ENCODE measurements around the gene ADCY7.
"Not testable (repeated sequence)": the region's sequence is repeated elsewhere in the genome, so short reads cannot be mapped to it uniquely, and the experiment has no call there.

The ADCY7 gene

GRCh38 chr16:50266337-50267091 lies at the start of gene ADCY7:
Gene ADCY7 (plus strand): TSS chr16:50266551. CDS start chr16:50288180, 21,629 bp downstream.
- peak; percentile 81 for DNase-seq

GRCh38 chr16:50219402-50219975 lies 46.9 kb upstream of the ADCY7 start:
- no peak for DNase-seq

DNA sequence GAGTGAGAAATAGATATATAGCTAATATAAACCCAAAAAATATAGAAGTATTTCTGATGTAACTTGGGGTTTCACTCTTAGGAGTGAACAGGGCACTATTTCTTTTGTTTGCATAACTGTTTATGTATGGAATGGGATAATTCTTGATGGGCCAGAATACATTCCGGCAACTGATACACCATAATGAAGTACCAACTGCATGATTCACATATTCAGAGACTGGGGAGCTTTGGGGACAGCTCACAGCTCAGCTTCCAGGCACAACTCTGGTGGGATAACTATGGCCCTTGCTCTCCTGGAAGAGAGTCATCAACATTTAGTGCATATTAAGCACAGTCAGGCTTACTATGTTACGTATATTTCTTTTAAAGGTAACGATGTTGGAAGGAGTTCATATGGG lies 42.1 kb upstream of the ADCY7 start:
- DNase-seq: no peak

GRCh38 chr16:50227120-50227519 lies 39.2 kb upstream of the ADCY7 start:
- DNase-seq: no peak

DNA sequence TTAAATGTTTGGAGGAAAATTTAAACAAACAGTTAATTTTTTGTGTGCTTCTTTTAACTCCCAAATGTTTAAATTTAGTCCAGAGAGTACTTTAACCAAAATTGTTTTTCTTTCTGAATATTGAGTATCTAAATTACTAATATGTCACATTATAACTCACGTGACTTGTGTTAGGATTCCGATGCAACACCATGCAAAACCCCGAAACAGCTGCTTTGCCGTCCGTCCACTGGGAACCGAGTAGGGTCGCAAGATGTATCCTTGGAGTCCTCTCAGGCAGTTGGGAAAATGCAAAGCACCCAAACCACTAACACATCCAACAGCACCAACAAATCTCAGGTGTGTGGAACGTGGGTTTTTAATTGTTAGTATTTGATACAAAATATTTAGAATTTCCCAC lies 38.7 kb upstream of the ADCY7 start:
- no peak for DNase-seq

GRCh38 chr16:50228364-50228868 lies 37.9 kb upstream of the ADCY7 start:
- DNase-seq: no peak

GRCh38 chr16:50229149-50229726 lies 37.1 kb upstream of the ADCY7 start:
- no peak for DNase-seq

DNA sequence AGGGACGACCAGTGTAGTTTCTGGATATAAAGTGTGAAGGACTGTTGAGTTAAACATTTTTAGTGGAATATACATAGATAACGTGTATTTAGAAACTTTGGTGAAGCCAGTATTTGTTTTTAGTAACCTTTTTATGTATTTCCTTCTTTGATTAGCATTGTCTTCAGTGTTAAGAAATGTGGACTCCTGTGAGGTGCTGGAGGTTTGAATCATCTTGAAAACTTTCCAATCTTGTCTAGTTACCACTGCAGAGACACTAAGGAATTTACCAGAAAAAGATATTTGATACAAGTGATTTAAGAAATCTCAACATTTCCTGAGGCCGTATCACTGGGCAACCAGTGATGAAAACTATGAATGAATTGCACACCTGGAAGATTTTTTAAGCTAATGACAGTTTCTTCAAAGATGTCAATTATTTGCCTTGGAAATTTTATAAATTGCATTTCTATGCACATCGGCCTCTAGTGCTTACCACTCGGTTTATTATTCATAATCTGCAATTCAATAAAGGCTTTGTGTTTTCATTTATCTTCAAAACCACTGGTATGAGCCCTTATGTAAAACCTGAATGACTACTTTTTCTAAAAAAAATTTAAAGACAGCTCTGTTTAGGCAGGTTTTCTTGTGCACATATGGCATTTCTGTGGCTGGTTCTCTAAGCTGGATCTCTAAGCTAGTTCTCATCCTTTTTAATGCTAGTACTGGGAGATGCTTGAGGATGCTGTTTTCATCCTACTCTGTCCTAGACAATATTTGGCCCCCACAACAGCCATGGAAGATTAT lies 31.4 kb upstream of the ADCY7 start:
- no peak for DNase-seq

GRCh38 chr16:50235581-50235980 lies 30.8 kb upstream of the ADCY7 start:
- DNase-seq: no peak

DNA sequence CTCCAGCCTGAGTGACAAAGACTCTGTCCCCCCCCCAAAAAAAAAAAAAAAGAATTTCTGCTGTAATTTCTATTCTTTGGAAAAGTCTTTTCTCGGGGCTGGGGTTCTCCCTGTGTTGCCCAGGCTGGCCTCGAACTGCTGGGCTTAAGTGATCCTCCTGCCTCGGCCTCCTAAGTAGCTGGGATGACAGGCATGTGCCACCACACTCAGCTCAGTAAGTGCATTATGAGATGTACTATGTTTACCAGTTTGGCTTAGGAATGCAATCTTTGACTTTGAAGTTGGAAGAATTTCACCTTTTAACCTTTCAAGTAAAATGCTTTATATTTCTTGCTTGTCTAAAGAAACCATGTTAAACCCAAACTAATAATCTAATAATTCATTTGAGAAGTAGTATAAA lies 28.0 kb upstream of the ADCY7 start:
- no peak for DNase-seq

DNA sequence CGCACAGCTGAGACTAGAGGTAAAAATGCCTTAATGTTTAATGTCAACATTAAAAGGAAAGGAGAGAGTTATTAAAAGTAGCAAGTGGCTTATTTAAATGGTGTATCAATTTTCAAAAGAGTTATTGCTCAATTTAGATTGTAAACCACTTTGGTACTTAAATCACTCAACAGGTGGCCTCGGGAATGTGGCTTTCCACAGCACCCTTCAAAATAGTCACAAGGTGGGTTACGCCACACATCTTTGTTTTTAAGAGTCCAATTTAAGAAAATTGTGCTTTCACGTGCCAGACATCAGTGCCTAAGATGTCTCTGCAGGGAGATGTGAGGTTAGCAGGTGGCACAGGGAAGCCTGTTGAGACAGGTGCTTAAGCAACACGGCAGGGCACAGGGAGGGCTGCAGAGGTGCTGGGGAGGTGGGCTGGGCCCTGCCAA lies 27.5 kb upstream of the ADCY7 start:
- DNase-seq: no peak

- not testable (repeated sequence) for DNase-seq
These were observed 23.3 kb upstream of the ADCY7 start for GRCh38 chr16:50243024-50243423.

DNA sequence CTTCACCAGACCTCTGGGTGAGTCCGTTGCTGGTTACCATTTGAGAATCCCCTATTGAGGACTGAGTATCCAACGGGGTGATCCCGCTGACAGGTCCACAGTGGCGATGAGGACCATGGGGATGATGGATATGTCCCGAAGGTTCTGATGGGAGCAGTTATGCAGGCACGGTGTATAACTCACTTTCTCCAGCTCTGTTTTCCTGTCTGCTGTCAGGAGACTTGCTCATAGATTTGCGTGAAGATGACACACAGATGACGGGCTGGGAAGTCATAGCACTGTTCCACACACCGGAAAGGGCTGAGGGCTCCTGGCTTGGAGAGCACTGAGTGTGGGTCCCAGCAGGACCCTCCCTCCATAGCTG lies 22.2 kb upstream of the ADCY7 start:
- DNase-seq: no peak

GRCh38 chr16:50244504-50245416 lies 21.6 kb upstream of the ADCY7 start:
- no peak for DNase-seq

GRCh38 chr16:50245417-50246298 lies 20.7 kb upstream of the ADCY7 start:
- no peak for DNase-seq

GRCh38 chr16:50246299-50247122 lies 19.8 kb upstream of the ADCY7 start:
- no peak for DNase-seq

DNA sequence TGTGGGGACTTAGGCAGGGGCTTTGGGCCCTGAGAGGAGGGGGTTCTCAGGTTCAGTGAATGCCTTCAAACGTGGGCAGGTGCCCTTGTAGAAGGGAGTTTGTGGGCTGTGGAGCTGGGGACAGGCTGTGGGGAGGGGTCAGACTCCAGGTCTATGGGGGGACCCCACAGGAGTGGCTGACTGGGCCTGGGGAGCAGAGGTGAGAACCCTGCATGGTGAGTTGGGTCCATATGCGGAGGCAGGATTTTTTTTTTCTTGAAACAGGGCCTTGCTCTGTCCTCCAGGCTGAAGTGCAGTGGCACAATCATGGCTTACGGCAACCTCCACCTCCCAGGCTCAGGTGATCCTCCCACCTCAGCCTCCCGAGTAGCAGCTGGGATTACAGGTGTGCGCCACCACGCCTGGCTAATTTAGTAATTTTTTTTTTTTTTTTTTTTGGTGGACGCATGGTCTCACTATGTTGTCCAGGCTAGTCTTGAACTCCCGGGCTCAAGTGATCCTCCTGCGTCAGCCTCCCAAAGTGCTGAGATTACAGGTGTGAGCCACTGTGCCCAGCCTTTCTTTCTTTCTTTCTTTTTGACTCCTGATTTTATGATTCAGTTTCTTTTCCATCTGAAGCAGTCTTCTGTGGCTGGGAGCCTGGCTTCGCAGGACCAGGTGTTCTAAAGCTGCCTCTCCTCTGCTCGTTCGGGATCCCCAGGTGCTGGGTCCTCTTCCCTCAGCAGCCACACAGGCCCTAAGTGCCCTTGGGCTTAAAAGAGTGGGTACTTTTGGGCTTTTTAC lies 19.0 kb upstream of the ADCY7 start:
- no peak for DNase-seq

DNA sequence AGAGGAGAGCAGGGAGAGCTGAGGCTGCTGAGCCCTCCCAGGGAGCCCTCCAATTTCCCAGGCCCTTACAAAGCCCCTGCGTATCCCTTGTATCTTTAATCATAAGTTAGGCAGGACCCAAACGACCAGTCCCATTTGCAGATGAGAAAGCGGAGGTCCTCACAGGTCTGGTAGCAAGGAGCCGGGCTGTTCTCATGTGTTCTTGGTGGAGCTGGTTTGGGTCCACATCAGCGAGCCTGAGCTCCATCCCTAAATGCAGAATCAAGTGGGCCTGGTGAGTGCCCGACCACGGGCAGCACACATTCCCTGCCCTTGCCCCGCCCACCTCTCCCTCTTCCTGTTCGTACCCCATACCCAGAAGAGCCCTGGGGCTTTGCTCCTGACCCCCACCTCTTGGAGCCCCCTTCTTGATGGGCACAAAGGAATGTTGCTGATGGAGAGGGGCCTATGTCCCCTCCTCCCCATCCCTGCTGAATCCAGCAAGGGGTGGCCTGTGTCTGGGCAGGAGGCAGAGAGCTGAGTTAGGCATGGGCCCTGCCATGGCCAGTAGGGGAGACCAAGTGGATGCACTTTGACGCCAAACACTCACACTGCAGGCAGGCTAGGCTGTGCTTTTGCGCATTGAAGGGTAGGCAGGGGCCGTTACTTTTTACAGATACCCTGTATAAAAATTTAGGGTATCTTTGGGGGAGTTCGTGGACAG lies 18.3 kb upstream of the ADCY7 start:
- DNase-seq: no peak

- DNase-seq: no peak
These were observed 17.5 kb upstream of the ADCY7 start for GRCh38 chr16:50248845-50249244.
